22Rv1 (cell line): ENCODE measurements around the gene ATP6V0D1.
"Not testable (repeated sequence)": the region's sequence is repeated elsewhere in the genome, so short reads cannot be mapped to it uniquely, and the experiment has no call there.

ENCODE experiments used
- H3K27ac ChIP-seq: fragments of 450-650 bp; 2 replicates; pipeline ENCODE4 v1.5.1; 2017
- ZFX ChIP-seq: fragments of 450-650 bp; IDR thresholded peaks from 2 replicates; pipeline ENCODE4 v1.6.1; 2017; ENCODE audit warnings: antibody characterized with exemption, borderline replicate concordance
- TF ChIP-seq, protein P1 (sequence below): fragments of 450-650 bp; IDR thresholded peaks from 2 replicates; pipeline ENCODE4 v1.5.1; 2017; ENCODE audit warnings: mild to moderate bottlenecking

ATP6V0D1 gene

DNA sequence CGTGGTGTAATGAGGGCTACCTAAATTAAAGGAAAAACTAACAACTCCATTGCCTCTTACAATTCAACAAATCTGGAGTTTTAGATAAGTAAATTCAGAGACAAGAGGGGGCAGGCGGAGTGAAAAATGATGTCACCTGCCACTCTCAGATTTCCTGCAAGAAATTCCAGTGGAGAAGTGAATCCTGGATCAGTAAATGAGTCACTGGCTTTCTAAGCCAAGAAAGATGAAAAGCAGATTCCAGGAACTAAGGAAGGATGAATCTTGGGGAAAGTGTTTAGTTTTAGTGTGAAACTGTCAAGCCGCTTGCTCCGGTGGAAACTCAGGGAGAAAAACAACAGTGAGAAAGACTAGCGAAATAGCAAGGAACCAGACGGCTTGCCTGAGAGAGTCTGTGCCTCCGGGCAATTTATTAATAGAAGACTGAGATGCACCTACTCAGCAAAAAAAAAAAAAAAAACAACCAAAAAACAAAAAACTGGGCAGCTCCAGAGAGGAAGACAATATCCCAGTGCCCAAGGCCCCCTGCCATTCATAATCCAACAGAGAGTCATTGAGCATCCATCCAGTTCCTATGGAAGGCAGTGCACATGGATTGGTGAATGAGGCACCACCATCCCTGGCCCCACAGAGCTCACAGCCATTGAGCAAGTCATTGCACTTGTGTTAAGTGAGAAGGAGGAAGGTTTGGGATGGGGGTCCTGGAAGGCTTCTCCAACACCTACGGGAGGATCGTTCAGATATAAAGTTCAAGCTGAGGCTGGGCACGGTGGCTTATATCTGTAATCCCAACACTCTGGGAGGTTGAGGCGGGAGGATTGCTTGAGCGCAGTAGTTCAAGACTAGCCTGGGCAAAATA, 35.6 kb upstream of the ATP6V0D1 start:
- no peak overlapping the region for H3K27ac ChIP-seq
- TF ChIP-seq ZFX: no peak
- TF ChIP-seq, protein P1, sequence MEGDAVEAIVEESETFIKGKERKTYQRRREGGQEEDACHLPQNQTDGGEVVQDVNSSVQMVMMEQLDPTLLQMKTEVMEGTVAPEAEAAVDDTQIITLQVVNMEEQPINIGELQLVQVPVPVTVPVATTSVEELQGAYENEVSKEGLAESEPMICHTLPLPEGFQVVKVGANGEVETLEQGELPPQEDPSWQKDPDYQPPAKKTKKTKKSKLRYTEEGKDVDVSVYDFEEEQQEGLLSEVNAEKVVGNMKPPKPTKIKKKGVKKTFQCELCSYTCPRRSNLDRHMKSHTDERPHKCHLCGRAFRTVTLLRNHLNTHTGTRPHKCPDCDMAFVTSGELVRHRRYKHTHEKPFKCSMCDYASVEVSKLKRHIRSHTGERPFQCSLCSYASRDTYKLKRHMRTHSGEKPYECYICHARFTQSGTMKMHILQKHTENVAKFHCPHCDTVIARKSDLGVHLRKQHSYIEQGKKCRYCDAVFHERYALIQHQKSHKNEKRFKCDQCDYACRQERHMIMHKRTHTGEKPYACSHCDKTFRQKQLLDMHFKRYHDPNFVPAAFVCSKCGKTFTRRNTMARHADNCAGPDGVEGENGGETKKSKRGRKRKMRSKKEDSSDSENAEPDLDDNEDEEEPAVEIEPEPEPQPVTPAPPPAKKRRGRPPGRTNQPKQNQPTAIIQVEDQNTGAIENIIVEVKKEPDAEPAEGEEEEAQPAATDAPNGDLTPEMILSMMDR: no peak

- no peak for TF ChIP-seq ZFX
- TF ChIP-seq, protein P1: peak; percentile 86
- H3K27ac ChIP-seq: no peak overlapping the region
Measured at GRCh38 chr16:67514382-67514828, 33.4 kb upstream of the ATP6V0D1 start.

- not testable (repeated sequence) for H3K27ac ChIP-seq
Measured at GRCh38 chr16:67513892-67514291, 32.9 kb upstream of the ATP6V0D1 start.

DNA sequence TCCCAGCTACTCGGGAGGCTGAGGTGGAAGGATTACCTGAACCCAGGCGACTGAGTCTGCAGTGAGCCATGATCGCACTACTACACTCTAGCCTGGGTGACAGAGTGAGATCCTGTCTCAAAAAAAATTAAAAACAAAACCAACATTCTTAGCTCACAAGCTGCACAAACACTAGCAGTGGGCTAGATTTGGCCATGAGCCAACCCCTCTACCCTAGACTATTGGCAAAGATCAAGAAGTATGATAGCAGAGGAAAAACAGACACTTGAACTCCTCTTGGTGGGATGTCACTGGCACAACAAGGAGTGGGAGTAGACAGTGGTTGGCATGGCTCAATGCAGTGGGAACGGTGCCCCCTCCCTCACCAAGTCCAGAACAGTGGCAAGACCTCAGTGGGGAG, 28.1 kb upstream of the ATP6V0D1 start:
- H3K27ac ChIP-seq: no peak overlapping the region
- TF ChIP-seq, protein P1: no peak
- no peak for TF ChIP-seq ZFX

- TF ChIP-seq, protein P1: no peak
- no peak for TF ChIP-seq ZFX
Measured at GRCh38 chr16:67506468-67506867, 25.5 kb upstream of the ATP6V0D1 start.

GRCh38 chr16:67504031-67505021, 23.4 kb upstream of the ATP6V0D1 start:
- no peak for TF ChIP-seq ZFX
- TF ChIP-seq, protein P1: no peak
- no peak overlapping the region for H3K27ac ChIP-seq

More at GRCh38 chr16:67506468-67506867, 25.5 kb upstream of the ATP6V0D1 start:
- no peak overlapping the region for H3K27ac ChIP-seq

DNA sequence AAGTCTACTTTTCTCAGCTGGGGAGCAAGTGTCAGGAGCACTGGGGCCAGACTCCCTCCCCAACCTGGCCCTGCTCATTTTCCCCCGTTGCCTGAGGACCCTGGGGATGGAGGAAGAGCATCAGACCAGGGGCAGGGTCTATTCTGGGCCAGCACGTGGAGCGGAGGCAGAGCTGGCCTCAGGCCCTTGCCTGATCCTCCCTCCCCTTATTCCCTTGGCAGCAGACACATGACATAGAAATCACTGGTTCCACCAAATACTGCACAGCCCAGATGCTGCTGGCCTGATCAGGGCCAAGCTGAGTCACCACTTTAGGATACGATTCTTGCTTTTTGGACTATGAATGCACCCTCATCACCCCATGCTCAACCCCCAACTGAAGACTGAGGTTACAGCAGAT, 18.1 kb upstream of the ATP6V0D1 start:
- TF ChIP-seq, protein P1: no peak
- TF ChIP-seq ZFX: no peak
- no peak overlapping the region for H3K27ac ChIP-seq
